ENCODE measurements around the gene MRPL10. TPM values are rescaled to one million over a fixed set of nuclear protein-coding genes. Genes with fewer than 3 reads are reported as not detected.

The MRPL10 gene
- total RNA-seq, 2 donors from 2014 or later: 56.3 to 65.3 TPM

DNA sequence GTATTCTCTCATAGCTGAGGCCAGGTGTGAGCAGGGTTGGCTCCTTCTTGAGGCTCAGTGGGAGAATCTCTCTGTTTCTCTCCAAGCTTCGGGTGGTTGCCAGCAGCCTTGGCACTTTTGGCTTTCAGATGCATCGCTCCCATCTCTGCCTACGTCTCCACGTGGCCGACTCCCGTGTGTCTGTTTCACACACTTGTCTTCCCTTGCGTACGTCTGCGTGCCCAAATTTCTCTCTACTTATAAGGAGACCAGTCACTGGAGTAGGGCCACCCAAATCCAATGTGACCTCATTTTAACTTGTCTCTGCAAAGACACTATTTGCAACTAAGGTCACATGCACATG lies 24.5 kb downstream of the MRPL10 start:
- TF ChIP-seq, protein P1, sequence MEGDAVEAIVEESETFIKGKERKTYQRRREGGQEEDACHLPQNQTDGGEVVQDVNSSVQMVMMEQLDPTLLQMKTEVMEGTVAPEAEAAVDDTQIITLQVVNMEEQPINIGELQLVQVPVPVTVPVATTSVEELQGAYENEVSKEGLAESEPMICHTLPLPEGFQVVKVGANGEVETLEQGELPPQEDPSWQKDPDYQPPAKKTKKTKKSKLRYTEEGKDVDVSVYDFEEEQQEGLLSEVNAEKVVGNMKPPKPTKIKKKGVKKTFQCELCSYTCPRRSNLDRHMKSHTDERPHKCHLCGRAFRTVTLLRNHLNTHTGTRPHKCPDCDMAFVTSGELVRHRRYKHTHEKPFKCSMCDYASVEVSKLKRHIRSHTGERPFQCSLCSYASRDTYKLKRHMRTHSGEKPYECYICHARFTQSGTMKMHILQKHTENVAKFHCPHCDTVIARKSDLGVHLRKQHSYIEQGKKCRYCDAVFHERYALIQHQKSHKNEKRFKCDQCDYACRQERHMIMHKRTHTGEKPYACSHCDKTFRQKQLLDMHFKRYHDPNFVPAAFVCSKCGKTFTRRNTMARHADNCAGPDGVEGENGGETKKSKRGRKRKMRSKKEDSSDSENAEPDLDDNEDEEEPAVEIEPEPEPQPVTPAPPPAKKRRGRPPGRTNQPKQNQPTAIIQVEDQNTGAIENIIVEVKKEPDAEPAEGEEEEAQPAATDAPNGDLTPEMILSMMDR (conservative IDR thresholded peaks at IDR 0.05): no peak
- Mint-ChIP-seq H3K27me3 (ENCODE audit: insufficient read depth) (peaks cover 3% of the 10 kb centered on the region), H3K4me3 (no peak overlapping the region), H3K27ac (no peak overlapping the region), H3K9me3 (no peaks in the 10 kb centered on the region), H3K36me3 (ENCODE audit: low read depth) (peaks cover 14% of the 10 kb centered on the region), H3K4me1 (peaks cover 2% of the 10 kb centered on the region)
- peak; percentile 35 for DNase-seq
- no peaks in the 10 kb centered on the region for H3K4me1 ChIP-seq (ENCODE audit: control insufficient read depth, insufficient read depth, low read length)
- no peak overlapping the region for H3K9ac ChIP-seq (ENCODE audit: extremely low read depth, low read length, poor library complexity, severe bottlenecking)
- H3K4me3 ChIP-seq (ENCODE audit: low read length): no peak overlapping the region
- H3K9me3 ChIP-seq (ENCODE audit: control insufficient read depth, low read length): no peaks in the 10 kb centered on the region
- WGBS, 2 experiments (ENCODE audit: insufficient coverage in 1 of 2, insufficient read length in 1 of 2): 94 to 98% methylated on average over 9 of the region's 9 CpGs
- H3K27me3 ChIP-seq (ENCODE audit: control insufficient read depth, insufficient read depth, low read length, poor library complexity, severe bottlenecking): no peaks in the 10 kb centered on the region
- H3K27ac ChIP-seq (ENCODE audit: low read depth, low read length): no peak overlapping the region
- H3K36me3 ChIP-seq (ENCODE audit: control insufficient read depth, insufficient read depth, low read length): peaks cover 12% of the 10 kb centered on the region

DNA sequence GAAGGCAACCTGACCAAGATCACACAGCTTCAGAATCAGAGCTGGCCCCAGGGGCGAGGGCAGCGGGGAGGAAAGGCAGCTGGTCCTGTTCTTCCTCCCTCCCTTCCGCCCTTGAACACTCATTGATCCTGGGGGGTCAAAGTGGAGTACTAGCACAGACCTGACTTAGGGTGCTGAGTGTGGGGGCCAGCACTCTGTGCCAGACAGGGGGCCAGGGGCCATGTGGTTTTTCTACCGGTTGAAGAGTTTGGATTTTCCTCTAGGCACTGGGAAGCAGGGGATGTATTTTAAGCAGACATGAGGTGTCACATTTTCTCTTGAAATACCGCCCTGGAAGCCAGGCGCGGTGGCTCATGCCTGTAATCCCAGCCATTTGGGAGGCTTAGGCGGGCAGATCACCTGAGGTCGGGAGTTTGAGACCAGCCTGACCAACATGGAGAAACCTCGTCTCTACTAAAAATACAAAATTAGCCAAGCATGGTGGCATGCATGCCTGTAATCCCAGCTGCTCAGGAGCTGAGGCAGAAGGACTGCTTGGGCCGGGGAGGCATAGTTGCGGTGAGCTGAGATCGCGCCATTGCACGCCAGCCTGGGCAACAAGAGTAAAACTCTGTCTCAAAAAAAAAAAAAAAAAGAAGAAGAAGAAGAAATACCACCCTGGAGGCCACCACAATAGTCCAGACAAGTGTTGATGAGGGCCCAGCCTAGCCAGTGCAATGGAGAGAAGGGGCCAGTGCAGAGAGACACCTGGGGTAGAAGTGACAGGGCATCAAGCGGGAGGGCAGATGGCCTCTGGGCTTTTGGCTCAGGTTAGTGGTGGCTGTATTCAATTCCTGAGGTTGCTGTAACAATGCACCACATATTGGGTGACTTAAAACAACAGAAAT lies 25.1 kb downstream of the MRPL10 start:
- H3K27ac Mint-ChIP-seq: no peak overlapping the region
- peaks cover 2% of the 10 kb centered on the region for H3K4me1 Mint-ChIP-seq
- DNase-seq: peak; percentile 23
- Histone ChIP-seq H3K27ac (ENCODE audit: low read depth, low read length) (no peak overlapping the region), H3K9ac (ENCODE audit: extremely low read depth, low read length, poor library complexity, severe bottlenecking) (no peak overlapping the region), H3K36me3 (ENCODE audit: control insufficient read depth, insufficient read depth, low read length) (peaks cover 12% of the 10 kb centered on the region), H3K4me1 (ENCODE audit: control insufficient read depth, insufficient read depth, low read length) (no peaks in the 10 kb centered on the region), H3K9me3 (ENCODE audit: control insufficient read depth, low read length) (no peaks in the 10 kb centered on the region), H3K4me3 (ENCODE audit: low read length) (no peak overlapping the region), H3K27me3 (ENCODE audit: control insufficient read depth, insufficient read depth, low read length, poor library complexity, severe bottlenecking) (peaks cover 2% of the 10 kb centered on the region)
- WGBS, 2 experiments (ENCODE audit: insufficient coverage in 1 of 2, insufficient read length in 1 of 2): 85 to 87% methylated on average over 10 to 16 of the region's 16 CpGs
- H3K36me3 Mint-ChIP-seq (ENCODE audit: low read depth): peaks cover 14% of the 10 kb centered on the region
- H3K9me3 Mint-ChIP-seq: no peaks in the 10 kb centered on the region
- no peak overlapping the region for H3K4me3 Mint-ChIP-seq
- H3K27me3 Mint-ChIP-seq (ENCODE audit: insufficient read depth): peaks cover 6% of the 10 kb centered on the region
- TF ChIP-seq, protein P1 (conservative IDR thresholded peaks at IDR 0.05): no peak

DNA sequence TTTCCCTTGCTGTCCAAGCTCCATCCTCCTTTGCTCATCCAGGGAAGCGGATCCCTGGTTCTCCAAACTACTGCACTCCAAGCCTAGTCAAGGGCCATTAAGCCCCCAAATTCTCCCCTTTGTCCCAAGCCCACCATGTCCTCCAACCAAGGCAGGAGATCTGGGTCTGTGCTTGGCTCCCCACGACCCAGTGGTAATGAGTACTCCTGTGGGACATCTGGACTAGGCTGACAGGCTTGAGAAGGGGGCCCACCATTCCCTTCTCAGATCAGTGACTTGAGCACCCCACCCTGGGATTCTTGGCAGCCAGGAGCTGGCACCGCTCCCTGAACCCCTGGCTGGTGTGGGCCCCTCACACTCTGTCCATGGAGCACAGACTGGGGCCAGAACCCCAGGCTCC lies 26.9 kb downstream of the MRPL10 start:
- H3K36me3 Mint-ChIP-seq (ENCODE audit: low read depth): peaks cover 10% of the 10 kb centered on the region
- peak; percentile 39 for DNase-seq
- no peak overlapping the region for H3K27ac ChIP-seq (ENCODE audit: low read depth, low read length)
- H3K4me1 Mint-ChIP-seq: no peaks in the 10 kb centered on the region
- H3K9me3 Mint-ChIP-seq: no peaks in the 10 kb centered on the region
- H3K27me3 ChIP-seq (ENCODE audit: control insufficient read depth, insufficient read depth, low read length, poor library complexity, severe bottlenecking): peaks cover 13% of the 10 kb centered on the region
- 53 to 65% methylated on average over 2 to 3 of the region's 3 CpGs for WGBS, 2 experiments (ENCODE audit: insufficient coverage in 1 of 2, insufficient read length in 1 of 2)
- no peak overlapping the region for H3K4me3 Mint-ChIP-seq
- H3K36me3 ChIP-seq (ENCODE audit: control insufficient read depth, insufficient read depth, low read length): peaks cover 4% of the 10 kb centered on the region
- no peaks in the 10 kb centered on the region for H3K4me1 ChIP-seq (ENCODE audit: control insufficient read depth, insufficient read depth, low read length)
- H3K27ac Mint-ChIP-seq: no peak overlapping the region
- TF ChIP-seq, protein P1 (conservative IDR thresholded peaks at IDR 0.05): no peak
- H3K4me3 ChIP-seq (ENCODE audit: low read length): no peak overlapping the region
- H3K9me3 ChIP-seq (ENCODE audit: control insufficient read depth, low read length): no peaks in the 10 kb centered on the region
- no peak overlapping the region for H3K9ac ChIP-seq (ENCODE audit: extremely low read depth, low read length, poor library complexity, severe bottlenecking)
- peaks cover 8% of the 10 kb centered on the region for H3K27me3 Mint-ChIP-seq (ENCODE audit: insufficient read depth)
